Measurements from ENCODE around the gene ZC3H12D. TPM values are rescaled to one million over a fixed set of nuclear protein-coding genes. Genes with fewer than 3 reads are reported as not detected.

The ZC3H12D gene
- total and polyA plus RNA-seq, 2 of the 8 experiments (the other 6 are each of a cell fraction or from before 2014, with no cell fraction given): 0.05 to 0.07 TPM

DNA sequence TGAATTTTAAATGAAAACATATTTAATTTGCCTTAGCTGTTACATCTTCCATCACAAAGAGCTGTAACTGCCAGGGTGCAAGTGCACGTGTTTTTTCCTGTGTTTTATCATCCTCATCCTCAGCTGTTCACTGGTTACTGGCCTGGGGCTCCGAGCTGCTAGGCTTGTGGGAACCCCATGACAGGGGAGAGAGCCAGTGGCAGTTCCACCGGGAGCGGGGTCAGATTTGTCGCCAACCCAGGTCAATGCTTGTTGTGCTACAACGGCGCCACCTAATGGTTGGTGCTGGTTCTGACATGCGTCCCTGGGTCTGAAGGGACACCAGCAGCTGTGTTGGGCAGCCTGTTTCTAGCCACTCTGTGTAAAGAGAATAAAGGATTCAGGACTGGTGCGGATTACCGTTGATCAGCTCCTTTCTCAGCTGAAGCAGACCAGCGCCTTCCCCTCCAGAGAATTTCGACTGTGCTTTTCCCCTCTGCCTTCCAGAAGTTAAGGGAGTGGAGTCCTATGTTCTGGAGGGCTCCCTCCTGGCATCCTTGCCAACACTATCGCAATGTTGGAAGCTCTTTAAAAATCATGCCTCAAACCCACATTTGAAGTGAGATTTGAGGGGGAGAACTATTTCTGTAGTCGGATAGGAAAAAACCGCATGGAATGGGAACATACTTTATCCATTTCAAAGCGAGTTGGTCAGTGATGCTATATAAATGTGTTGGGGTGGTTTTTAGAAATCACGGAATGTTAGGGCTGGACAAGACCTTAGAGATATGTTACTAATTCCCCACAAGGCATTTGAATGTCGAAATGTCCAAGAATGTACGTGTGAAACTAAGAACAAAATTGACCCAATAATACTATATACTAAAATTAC is 52.7 kb downstream of the ZC3H12D start:
- DNase-seq (ENCODE audit: low read depth in 1 of 2, low spot score in 2 of 2) (peak; percentile 92 to 99), FAIRE-seq (peak; percentile 93)
- H3K27me3 ChIP-seq (replicated peaks in 1 of 4; ENCODE audit: control insufficient read depth in 3 of 4, extremely low read depth in 1 of 4, insufficient read depth in 3 of 4, low read length in 3 of 4): no peaks in the 10 kb centered on the region
- no peaks in the 10 kb centered on the region for H4K20me1 ChIP-seq (replicated peaks in 1 of 2; ENCODE audit: control insufficient read depth in 1 of 2, insufficient read depth in 2 of 2, low read length in 2 of 2)
- no peaks in the 10 kb centered on the region for H3K79me1 ChIP-seq (ENCODE audit: low read depth, low read length)
- H3K18ac ChIP-seq (ENCODE audit: extremely low read depth, low read length): no peak overlapping the region
- H3K4me2 ChIP-seq (ENCODE audit: insufficient read depth in 1 of 2, low read depth in 2 of 2, low read length in 2 of 2): 0 out of 4 replicates have a peak overlapping the region, but pooled peaks of 1 of the 2 experiments have one; percentile 16
- no peak overlapping the region for H4K5ac ChIP-seq (ENCODE audit: insufficient read length, low read depth, low read length)
- H3K56ac ChIP-seq (replicated peaks; ENCODE audit: insufficient read length, low read depth, low read length): no peak overlapping the region
- H2AFZ ChIP-seq (ENCODE audit: low read length): peak overlapping the region; percentile 93
- no peak overlapping the region for H3K23ac ChIP-seq (ENCODE audit: insufficient read length)
- H3K4me1 ChIP-seq (replicated peaks in 1 of 4; ENCODE audit: control insufficient read depth in 3 of 4, insufficient read depth in 4 of 4, low read length in 3 of 4): 0 out of 7 replicates have a peak, but pooled peaks cover 0 to 2% (median 0%) of the 10 kb centered on the region in 4 experiments
- no peaks in the 10 kb centered on the region for H3K23me2 ChIP-seq (ENCODE audit: low read depth, low read length)
- H2BK12ac ChIP-seq (ENCODE audit: low read depth, low read length): no peak overlapping the region
- WGBS, 2 experiments (ENCODE audit: extremely low coverage in 1 of 2, insufficient coverage in 1 of 2, insufficient read length in 1 of 2, insufficient replicate concordance in 2 of 2, low coverage in 1 of 2, low lambda C conversion rate in 2 of 2, missing lambda C conversion rate in 1 of 2): 40% methylated on average over 19 of the region's 19 CpGs; no CpG with 5 or more reads in 1 of the 2 experiments
- H4K8ac ChIP-seq (ENCODE audit: extremely low read depth, insufficient read depth, low read length): no peak overlapping the region
- no peaks in the 10 kb centered on the region for H3K36me3 ChIP-seq (ENCODE audit: control insufficient read depth in 2 of 4, insufficient read depth in 4 of 4, low read length in 3 of 4)
- H2BK15ac ChIP-seq (ENCODE audit: low read length): no peak overlapping the region; the same call in 1 of the 2 replicates
- no peak overlapping the region for H3K4me3 ChIP-seq (ENCODE audit: extremely low read depth in 1 of 4, insufficient read depth in 2 of 4, low read depth in 3 of 4, low read length in 4 of 4)
- no peak overlapping the region for H3K14ac ChIP-seq (ENCODE audit: insufficient read length)
- H3K27ac ChIP-seq (ENCODE audit: low read depth, low read length): no peak overlapping the region
- H2BK20ac ChIP-seq (ENCODE audit: low read length): no peak overlapping the region
- H2BK5ac ChIP-seq (ENCODE audit: low read depth, low read length): no peak overlapping the region
- no peak overlapping the region for H2AK5ac ChIP-seq (ENCODE audit: low read depth, low read length)
- CTCF ChIA-PET (ENCODE audit: partially characterized antibody): interaction anchor here (0.5 to 2.0 kb wide), 66 partner anchors 9 to 1131 kb away, joined by 3 to 19 read pairs (median 4); no protein-coding TSS in a partner anchor
- POLR2A ChIA-PET (ENCODE audit: partially characterized antibody): interaction anchor here (0.6 to 1.3 kb wide), 2 partner anchors 242 to 374 kb away, joined by 3 to 5 read pairs; no protein-coding TSS in a partner anchor
- H3K4ac ChIP-seq (replicated peaks; ENCODE audit: insufficient read length, low read depth, low read length): no peak overlapping the region
- no peaks in the 10 kb centered on the region for H3K79me2 ChIP-seq (ENCODE audit: control insufficient read depth in 1 of 2, insufficient read depth in 2 of 2, low read length in 2 of 2)
- H2BK120ac ChIP-seq (replicated peaks; ENCODE audit: low read depth, low read length): no peak overlapping the region
- H3K9ac ChIP-seq (replicated peaks in 1 of 4; ENCODE audit: extremely low read depth in 1 of 4, low read depth in 3 of 4, low read length in 3 of 4): no peak overlapping the region; a peak in 1 of 7 replicates
- H3K9me3 ChIP-seq (ENCODE audit: insufficient read depth in 2 of 2, low read depth in 1 of 2, low read length in 1 of 2): no peaks in the 10 kb centered on the region
- no peak overlapping the region for H4K91ac ChIP-seq (replicated peaks; ENCODE audit: insufficient read length, low read length)
- no peak for TF ChIP-seq EZH2 (IDR thresholded peaks at IDR 0.05; ENCODE audit: low read depth, low read length, severe bottlenecking)
- TF ChIP-seq JUN (IDR thresholded peaks at IDR 0.05; ENCODE audit: low read depth, low read length): no peak
- TF ChIP-seq, protein P1, sequence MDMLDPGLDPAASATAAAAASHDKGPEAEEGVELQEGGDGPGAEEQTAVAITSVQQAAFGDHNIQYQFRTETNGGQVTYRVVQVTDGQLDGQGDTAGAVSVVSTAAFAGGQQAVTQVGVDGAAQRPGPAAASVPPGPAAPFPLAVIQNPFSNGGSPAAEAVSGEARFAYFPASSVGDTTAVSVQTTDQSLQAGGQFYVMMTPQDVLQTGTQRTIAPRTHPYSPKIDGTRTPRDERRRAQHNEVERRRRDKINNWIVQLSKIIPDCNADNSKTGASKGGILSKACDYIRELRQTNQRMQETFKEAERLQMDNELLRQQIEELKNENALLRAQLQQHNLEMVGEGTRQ (IDR thresholded peaks at IDR 0.05; ENCODE audit: low read length): no peak
- peak; percentile 48; the same call in 1 of the 2 replicates for TF ChIP-seq CREB1 (IDR thresholded peaks at IDR 0.05)
- TF ChIP-seq SUZ12 (IDR thresholded peaks at IDR 0.05; ENCODE audit: low read length): no peak
- TF ChIP-seq NANOG (IDR thresholded peaks at IDR 0.05; ENCODE audit: insufficient read depth, low read depth, low read length, poor library complexity, severe bottlenecking): no peak
- no peak for TF ChIP-seq KDM1A (IDR thresholded peaks at IDR 0.05; ENCODE audit: borderline replicate concordance, low read length)
- TF ChIP-seq ZNF274 (IDR thresholded peaks at IDR 0.05; ENCODE audit: borderline replicate concordance, extremely low read depth, low read length): no peak
- TF ChIP-seq YY1 (IDR thresholded peaks at IDR 0.05; ENCODE audit: low read depth, low read length): 0 out of 2 replicates have a peak, but pooled peaks have one; percentile 37
